ENCODE measurements around the gene TBX19. TPM values are rescaled to one million over a fixed set of nuclear protein-coding genes. Genes with fewer than 3 reads are reported as not detected.

Gene TBX19
- total RNA-seq, 1 experiment from 2014 or later = 1.2 TPM

DNA sequence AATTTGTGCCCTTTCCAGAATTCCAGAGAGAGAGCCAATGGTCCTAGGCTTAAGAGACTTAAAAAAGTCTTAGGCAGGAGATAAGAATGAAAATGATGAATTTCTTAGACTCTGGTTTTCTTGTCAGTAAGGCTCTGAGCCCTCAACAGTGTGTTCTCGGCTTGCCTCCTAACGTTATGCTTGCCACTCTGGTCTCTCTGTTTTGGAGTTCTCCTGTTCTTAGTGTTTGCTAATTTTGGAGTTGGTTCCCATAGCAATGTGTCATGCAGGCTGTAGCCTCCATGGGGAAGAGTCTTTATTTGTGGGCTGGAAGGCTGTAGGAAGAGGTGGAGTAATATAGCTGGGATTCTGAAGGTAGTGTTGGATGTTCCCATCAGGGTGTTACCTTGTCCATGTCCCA, 19.9 kb downstream of the TBX19 start:
- no peak for DNase-seq (ENCODE audit: low spot score)
- no peak overlapping the region for H3K27ac Mint-ChIP-seq
- H3K36me3 Mint-ChIP-seq = no peaks in the 10 kb centered on the region
- H3K4me1 Mint-ChIP-seq = peaks cover 8% of the 10 kb centered on the region; the same call in 1 of the 2 replicates
- no peak for ATAC-seq
- TF ChIP-seq FOXP1 (CRISPR knock-in tag; IDR thresholded peaks at IDR 0.05; ENCODE audit: borderline replicate concordance) = no peak
- TF ChIP-seq, protein P1, sequence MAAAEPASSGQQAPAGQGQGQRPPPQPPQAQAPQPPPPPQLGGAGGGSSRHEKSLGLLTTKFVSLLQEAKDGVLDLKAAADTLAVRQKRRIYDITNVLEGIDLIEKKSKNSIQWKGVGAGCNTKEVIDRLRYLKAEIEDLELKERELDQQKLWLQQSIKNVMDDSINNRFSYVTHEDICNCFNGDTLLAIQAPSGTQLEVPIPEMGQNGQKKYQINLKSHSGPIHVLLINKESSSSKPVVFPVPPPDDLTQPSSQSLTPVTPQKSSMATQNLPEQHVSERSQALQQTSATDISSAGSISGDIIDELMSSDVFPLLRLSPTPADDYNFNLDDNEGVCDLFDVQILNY (CRISPR knock-in tag; IDR thresholded peaks at IDR 0.05) = no peak
- TF ChIP-seq, protein P2, sequence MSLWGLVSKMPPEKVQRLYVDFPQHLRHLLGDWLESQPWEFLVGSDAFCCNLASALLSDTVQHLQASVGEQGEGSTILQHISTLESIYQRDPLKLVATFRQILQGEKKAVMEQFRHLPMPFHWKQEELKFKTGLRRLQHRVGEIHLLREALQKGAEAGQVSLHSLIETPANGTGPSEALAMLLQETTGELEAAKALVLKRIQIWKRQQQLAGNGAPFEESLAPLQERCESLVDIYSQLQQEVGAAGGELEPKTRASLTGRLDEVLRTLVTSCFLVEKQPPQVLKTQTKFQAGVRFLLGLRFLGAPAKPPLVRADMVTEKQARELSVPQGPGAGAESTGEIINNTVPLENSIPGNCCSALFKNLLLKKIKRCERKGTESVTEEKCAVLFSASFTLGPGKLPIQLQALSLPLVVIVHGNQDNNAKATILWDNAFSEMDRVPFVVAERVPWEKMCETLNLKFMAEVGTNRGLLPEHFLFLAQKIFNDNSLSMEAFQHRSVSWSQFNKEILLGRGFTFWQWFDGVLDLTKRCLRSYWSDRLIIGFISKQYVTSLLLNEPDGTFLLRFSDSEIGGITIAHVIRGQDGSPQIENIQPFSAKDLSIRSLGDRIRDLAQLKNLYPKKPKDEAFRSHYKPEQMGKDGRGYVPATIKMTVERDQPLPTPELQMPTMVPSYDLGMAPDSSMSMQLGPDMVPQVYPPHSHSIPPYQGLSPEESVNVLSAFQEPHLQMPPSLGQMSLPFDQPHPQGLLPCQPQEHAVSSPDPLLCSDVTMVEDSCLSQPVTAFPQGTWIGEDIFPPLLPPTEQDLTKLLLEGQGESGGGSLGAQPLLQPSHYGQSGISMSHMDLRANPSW (CRISPR knock-in tag; conservative IDR thresholded peaks at IDR 0.05; ENCODE audit: low read depth) = no peak
- TF ChIP-seq FOXK1 (CRISPR knock-in tag; IDR thresholded peaks at IDR 0.05) = no peak
- TF ChIP-seq NFYB (CRISPR knock-in tag; conservative IDR thresholded peaks at IDR 0.05; ENCODE audit: low read depth) = no peak
- TF ChIP-seq FOXJ3 (CRISPR knock-in tag; IDR thresholded peaks at IDR 0.05; ENCODE audit: borderline replicate concordance) = no peak
- no peak for TF ChIP-seq RELA (CRISPR knock-in tag; IDR thresholded peaks at IDR 0.05; ENCODE audit: borderline replicate concordance)
- no peak for TF ChIP-seq ZNF138 (CRISPR knock-in tag; conservative IDR thresholded peaks at IDR 0.05)
- TF ChIP-seq TCF7 (CRISPR knock-in tag; IDR thresholded peaks at IDR 0.05; ENCODE audit: low read depth) = no peak
- TF ChIP-seq, protein P3, sequence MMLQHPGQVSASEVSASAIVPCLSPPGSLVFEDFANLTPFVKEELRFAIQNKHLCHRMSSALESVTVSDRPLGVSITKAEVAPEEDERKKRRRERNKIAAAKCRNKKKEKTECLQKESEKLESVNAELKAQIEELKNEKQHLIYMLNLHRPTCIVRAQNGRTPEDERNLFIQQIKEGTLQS (CRISPR knock-in tag; conservative IDR thresholded peaks at IDR 0.05) = no peak
- no peak for TF ChIP-seq MYBL2 (CRISPR knock-in tag; IDR thresholded peaks at IDR 0.05)
- no peak for TF ChIP-seq ZNF121 (CRISPR knock-in tag; IDR thresholded peaks at IDR 0.05)
- no peak for TF ChIP-seq NR1H2 (CRISPR knock-in tag; IDR thresholded peaks at IDR 0.05)
- no peak for TF ChIP-seq ELF4 (CRISPR knock-in tag; IDR thresholded peaks at IDR 0.05; ENCODE audit: low read depth)
- TF ChIP-seq, protein P4, sequence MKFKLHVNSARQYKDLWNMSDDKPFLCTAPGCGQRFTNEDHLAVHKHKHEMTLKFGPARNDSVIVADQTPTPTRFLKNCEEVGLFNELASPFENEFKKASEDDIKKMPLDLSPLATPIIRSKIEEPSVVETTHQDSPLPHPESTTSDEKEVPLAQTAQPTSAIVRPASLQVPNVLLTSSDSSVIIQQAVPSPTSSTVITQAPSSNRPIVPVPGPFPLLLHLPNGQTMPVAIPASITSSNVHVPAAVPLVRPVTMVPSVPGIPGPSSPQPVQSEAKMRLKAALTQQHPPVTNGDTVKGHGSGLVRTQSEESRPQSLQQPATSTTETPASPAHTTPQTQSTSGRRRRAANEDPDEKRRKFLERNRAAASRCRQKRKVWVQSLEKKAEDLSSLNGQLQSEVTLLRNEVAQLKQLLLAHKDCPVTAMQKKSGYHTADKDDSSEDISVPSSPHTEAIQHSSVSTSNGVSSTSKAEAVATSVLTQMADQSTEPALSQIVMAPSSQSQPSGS (CRISPR knock-in tag; IDR thresholded peaks at IDR 0.05; ENCODE audit: borderline replicate concordance, low read depth) = no peak
- TF ChIP-seq, protein P5, sequence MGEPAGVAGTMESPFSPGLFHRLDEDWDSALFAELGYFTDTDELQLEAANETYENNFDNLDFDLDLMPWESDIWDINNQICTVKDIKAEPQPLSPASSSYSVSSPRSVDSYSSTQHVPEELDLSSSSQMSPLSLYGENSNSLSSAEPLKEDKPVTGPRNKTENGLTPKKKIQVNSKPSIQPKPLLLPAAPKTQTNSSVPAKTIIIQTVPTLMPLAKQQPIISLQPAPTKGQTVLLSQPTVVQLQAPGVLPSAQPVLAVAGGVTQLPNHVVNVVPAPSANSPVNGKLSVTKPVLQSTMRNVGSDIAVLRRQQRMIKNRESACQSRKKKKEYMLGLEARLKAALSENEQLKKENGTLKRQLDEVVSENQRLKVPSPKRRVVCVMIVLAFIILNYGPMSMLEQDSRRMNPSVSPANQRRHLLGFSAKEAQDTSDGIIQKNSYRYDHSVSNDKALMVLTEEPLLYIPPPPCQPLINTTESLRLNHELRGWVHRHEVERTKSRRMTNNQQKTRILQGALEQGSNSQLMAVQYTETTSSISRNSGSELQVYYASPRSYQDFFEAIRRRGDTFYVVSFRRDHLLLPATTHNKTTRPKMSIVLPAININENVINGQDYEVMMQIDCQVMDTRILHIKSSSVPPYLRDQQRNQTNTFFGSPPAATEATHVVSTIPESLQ (CRISPR knock-in tag; IDR thresholded peaks at IDR 0.05) = no peak
- no peak for TF ChIP-seq ZNF317 (CRISPR knock-in tag; IDR thresholded peaks at IDR 0.05; ENCODE audit: borderline replicate concordance, low read depth)
- TF ChIP-seq ESRRA (CRISPR knock-in tag; IDR thresholded peaks at IDR 0.05; ENCODE audit: borderline replicate concordance) = no peak
- CTCF ChIA-PET = interaction anchor here (1.2 to 1.5 kb wide), 2 partner anchors 65 kb away, joined by 3 to 5 read pairs; no protein-coding TSS in a partner anchor
- H3K4me3 Mint-ChIP-seq = no peak overlapping the region
- peaks cover 2% of the 10 kb centered on the region; the same call in 1 of the 2 replicates for H3K27me3 Mint-ChIP-seq (ENCODE audit: low read depth)
- POLR2A ChIA-PET = no interaction called here
- H3K9me3 Mint-ChIP-seq = 0 out of 2 replicates have a peak, but pooled peaks cover 3% of the 10 kb centered on the region
